ENCODE data around the gene TCEANC.
"Not testable (repeated sequence)": the region's sequence is repeated elsewhere in the genome, so short reads cannot be mapped to it uniquely, and the experiment has no call there.

Gene TCEANC

DNA sequence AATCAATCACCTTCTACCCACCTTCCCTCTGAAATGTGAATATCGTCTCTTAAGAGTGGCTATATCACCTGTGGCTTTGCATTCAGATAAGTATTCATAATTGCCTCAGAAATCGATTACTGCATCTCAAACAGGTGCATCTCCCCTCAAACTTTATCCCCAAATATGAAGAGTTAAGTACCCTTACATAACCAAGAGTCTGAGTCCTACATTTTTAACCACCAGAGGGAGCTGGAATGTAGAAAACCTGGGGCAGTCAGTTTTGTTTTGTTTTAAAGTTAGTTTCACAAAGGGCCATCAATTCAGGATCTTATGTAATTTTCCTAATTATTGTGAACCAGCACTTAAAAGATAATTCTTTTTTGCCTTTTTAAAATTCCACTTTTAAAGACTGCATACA is 5.7 kb downstream of the TCEANC start:
- no peak for DNase-seq (ENCODE audit: low read depth in 2 of 2)

GRCh38 chrX:13659063-13659462 is 6.1 kb downstream of the TCEANC start:
- DNase-seq (ENCODE audit: low read depth in 2 of 2) = no peak

DNA sequence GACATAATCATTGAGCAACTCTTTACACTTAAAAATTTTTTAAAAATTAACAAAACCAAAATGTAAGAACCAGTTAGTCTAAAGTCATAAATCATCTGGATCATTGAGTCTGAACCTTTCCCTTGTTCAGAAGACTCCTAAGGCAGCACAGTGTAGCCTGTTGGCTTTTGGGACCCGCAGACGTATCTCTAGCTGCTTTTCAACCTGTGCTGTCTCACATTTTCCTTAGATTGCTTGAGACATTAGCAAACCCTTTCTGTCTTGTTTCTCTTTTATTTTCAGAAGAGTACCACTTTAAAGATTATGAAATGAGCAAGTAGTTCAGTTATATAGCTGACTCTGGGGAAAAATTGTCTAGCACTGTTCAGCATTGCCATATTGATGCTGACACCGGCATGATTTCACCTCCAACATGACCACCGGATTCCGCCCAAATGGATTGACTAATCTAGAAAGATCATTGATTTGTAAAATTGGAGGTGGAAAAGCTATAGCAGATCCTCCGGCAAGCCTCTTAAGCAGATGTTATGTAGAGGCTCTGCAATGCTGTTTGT is 8.9 kb downstream of the TCEANC start:
- DNase-seq (ENCODE audit: low read depth in 2 of 2) = no peak

DNA sequence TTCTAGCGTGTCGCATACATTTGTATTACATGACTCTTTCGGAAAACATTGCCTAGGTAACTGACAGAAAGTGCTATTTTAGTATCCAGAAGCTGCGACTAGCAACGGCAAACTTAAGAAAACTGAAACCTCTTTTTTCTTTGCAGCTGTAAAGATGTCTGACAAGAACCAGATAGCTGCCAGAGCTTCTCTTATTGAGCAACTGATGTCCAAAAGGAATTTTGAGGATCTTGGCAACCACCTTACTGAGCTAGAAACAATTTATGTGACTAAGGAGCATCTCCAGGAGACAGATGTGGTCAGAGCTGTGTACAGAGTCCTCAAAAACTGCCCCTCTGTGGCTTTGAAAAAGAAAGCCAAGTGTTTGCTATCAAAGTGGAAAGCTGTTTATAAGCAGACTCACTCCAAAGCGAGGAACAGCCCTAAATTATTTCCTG is 9.4 kb downstream of the TCEANC start:
- DNase-seq (ENCODE audit: low read depth in 2 of 2) = no peak

DNA sequence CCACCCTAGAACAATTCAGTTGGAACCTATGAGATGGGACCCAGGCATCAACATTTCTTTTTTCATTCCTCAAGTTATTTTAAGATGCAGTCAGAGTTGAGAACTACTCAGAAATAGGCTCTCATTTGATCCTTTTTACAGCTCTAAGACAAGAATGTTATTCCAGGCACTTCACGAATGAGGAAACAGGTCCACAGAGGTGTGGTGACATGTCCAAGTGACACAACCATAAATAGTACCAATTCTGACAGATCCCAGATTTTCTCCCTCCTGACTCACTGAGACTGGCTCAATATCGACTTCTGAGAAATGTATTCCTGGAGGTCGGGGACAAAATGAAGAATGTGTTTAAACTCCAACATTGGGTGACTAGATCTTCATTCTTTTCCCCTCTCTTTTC is 11.1 kb downstream of the TCEANC start:
- no peak for DNase-seq (ENCODE audit: low read depth in 2 of 2)

GRCh38 chrX:13666836-13667235 is 13.9 kb downstream of the TCEANC start:
- no peak for DNase-seq (ENCODE audit: low read depth in 2 of 2)

- no peak for DNase-seq (ENCODE audit: low read depth in 2 of 2)
Measured at GRCh38 chrX:13667919-13668318, 15.0 kb downstream of the TCEANC start.

DNA sequence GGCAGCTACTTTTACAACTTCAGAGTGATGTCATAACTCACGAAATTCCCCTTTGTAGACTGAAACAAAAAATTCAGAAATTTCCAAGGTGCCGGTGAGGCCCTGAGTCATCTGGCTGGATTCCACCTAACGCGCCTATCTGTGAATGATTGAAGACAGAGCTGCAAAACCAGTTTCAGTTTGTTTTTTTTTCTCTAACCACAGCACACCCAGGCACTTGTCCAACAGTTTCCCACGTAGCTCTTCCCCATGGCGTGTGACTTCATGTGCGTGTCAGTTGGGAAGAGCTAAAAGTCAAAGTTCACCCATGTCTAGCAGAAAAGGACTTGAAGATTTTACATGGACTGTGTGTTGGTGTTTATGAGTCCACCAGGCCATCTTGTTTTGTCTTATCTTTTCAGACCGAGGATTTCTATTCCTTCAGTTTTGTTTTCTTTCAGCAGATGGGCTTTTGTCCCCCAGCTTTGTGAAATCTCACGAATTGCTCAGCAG is 16.4 kb downstream of the TCEANC start:
- peak; percentile 17 to 23 for DNase-seq (ENCODE audit: low read depth in 2 of 2)

GRCh38 chrX:13669755-13670154 is 16.8 kb downstream of the TCEANC start:
- DNase-seq (ENCODE audit: low read depth in 2 of 2) = not testable (repeated sequence)

DNA sequence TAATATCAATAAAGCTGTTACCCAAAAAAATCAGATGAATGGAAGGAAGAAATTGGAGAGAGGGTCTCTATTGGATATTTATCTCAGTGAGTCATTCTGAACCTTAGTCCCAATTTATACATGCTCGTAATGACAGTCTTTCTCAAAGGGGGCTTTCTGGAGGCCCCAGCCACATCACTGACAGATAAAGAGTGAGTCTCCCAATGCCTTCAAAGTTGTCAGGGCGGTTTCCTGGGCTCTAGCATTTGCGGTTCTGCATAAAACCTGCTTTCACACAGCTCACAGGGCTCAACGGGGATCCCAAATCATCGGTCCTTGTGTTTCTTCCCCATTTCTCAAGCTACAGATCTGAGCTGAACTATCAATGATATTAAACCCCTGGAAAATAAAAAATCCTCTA is 17.3 kb downstream of the TCEANC start:
- no peak for DNase-seq (ENCODE audit: low read depth in 2 of 2)

DNA sequence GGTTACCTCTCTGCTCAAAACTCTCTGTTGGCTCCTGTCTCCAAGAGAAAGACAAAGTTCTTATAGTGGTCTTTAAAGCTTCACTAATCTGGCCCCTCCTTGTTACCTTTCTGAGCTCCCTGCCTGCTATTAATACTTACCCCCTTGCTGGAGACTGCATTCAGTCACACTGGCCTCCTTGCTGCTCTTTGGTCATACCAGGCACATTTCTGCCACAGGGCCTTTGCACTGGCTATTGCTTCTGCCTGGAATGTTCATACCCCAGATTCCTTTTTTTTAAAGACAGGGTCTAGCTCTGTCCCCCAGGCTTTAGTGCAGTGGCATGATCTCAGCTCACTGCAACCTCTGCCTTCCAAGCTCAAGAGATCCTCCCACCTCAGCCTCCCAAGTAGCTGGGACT is 20.1 kb downstream of the TCEANC start:
- no peak for DNase-seq (ENCODE audit: low read depth in 2 of 2)

GRCh38 chrX:13676885-13677284 is 23.9 kb downstream of the TCEANC start:
- DNase-seq (ENCODE audit: low read depth in 2 of 2) = no peak

DNA sequence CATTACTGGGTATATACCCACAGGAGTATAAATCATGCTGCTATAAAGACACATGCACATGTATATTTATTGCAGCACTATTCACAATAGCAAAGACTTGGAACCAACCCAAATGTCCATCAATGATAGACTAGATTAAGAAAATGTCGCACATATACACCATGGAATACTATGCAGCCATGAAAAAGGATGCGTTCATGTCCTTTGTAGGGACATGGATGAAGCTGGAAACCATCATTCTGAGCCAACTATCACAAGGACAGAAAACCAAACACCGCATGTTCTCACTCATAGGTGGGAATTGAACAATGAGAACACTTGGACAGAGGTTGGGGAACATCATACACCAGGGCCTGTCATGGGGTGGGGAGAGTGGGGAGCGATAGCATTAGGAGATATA is 26.8 kb downstream of the TCEANC start:
- DNase-seq (ENCODE audit: low read depth in 2 of 2) = not testable (repeated sequence)

GRCh38 chrX:13681595-13681994 is 28.7 kb downstream of the TCEANC start:
- no peak for DNase-seq (ENCODE audit: low read depth in 2 of 2)

- no peak for DNase-seq (ENCODE audit: low read depth in 2 of 2)
Measured at GRCh38 chrX:13684361-13684760, 31.4 kb downstream of the TCEANC start.

GRCh38 chrX:13685126-13685763 is 32.3 kb downstream of the TCEANC start:
- no peak for DNase-seq (ENCODE audit: low read depth in 2 of 2)

- DNase-seq (ENCODE audit: low read depth in 2 of 2) = no peak
Measured at GRCh38 chrX:13687203-13687602, 34.3 kb downstream of the TCEANC start.

DNA sequence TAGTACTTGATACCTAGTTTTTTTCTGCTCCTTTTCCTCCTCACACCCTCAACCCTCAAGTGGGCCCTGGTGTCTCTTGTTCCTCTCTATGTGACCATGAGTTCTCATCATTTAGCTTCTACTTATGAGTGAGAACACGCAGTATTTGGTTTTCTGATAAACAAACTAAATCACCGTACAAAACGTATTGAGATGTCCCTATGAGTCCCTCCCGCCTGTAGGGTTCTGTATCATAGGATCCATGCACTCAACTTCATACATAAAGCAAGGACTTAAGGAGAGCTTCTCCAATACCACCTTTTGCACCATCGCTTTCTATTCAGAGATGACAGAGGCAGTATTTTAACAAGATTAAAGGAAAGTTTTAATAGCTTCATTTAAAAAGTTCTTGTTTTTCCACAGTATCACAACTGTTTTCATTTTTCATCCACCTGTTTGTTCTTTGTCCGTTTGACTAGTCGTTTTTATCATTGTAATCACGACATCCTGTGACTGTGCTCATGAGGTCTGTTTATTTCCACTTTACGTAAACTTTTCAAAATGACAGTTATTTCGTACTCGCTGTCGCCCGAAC is 35.5 kb downstream of the TCEANC start:
- no peak for DNase-seq (ENCODE audit: low read depth in 2 of 2)

DNA sequence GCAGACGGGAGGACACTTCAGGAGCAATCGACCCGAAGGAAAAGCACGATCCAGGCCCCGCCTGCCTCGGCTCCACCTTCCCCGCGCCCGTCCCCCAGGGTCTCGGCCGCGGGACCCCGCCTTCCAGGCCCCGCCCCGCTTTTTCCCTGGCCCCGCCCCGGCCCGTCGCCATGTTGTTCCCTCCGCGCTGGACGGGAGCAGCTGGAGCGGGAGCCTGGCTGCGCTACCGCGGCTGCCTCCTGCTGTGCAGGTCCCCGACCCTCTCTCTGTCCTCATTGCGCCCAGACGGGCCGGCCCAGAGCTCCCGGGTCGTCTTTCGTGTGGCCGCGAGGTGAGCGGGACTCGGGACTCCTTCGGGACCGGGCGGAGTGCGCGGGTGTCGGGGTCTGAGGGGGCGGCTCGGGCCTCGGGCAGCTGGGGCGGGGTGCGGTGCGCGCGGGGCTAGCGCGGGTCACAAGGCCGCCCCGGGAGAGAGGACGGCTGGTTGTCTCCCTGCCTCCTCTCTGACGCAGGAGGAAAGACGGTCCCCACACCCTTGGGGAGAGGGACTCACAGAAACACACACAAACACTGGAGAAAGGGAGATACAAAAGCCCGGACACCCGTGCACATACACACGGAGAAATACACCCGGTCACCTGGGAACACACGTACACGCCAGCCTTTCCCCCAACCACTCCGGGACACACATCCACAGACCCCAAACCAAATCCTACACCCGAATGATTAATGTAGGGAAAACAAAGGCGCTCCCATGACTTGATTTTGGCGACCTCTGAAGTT is 36.2 kb downstream of the TCEANC start, which contains the start of gene RAB9A:
Gene RAB9A, plus strand, starts transcription at position 171 of the 783 bp plus-strand sequence. CDS start 19,619 bp downstream, outside the sequence.
- peak; percentile 64 to 68 for DNase-seq (ENCODE audit: low read depth in 2 of 2)

DNA sequence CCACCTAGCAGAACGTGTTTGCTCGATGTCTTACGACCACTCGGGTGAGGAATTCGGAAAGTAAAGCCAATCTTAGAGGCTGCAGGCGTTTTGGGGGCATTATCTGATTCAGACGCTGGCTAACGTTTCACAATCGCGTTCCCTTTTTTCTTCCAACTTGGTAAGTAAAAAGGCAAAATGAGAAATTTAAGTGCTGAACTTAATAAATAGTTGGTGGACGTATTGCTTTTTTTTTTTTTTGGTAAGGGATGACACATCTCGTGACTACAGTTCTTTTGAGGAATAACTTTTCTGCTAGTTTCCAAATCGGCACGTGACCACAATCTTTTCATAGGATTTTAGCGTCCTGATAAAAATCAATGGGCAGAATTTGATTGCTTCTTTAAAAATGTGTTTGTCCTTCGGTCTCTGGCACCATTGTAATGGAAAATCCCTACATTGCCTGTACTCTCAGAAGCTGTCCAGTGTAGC is 36.8 kb downstream of the TCEANC start:
- no peak for DNase-seq (ENCODE audit: low read depth in 2 of 2)

DNA sequence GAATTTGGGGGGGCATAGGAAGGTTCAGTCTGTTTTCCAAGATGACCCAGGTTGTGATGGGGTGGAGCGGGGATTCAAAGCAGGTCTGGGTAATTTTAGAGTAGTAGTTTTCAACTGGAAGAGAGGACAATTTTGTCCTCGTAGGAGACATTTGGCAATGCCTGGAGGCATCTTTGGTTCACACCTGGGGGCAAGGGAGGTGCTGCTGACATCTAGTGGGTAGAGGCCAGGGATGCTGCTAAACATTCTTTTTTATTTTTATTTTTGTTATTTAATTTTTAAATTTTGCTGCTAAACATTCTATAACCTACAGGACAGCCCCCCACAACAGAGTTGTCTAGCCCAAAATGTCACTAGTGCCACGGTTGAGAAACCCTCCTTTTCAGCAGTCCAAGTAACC is 37.9 kb downstream of the TCEANC start:
- no peak for DNase-seq (ENCODE audit: low read depth in 2 of 2)

GRCh38 chrX:13691841-13692371 is 39.0 kb downstream of the TCEANC start:
- no peak for DNase-seq (ENCODE audit: low read depth in 2 of 2)

Data from stimulated activated CD8-positive, alpha-beta memory T cell treated with anti-CD3 and anti-CD28 coated beads, Interleukin-15, amount 100 ng/mL, for 4 hours (primary cell).